ENCODE results near the gene ARHGAP21. TPM values are rescaled to one million over a fixed set of nuclear protein-coding genes. Genes with fewer than 3 reads are reported as not detected.

Gene ARHGAP21
- total RNA-seq, 3 donors from 2014 or later (not counting 1 experiment from before 2014, with no cell fraction given), result 30.9 to 45.8 (median 34.7) TPM

GRCh38 chr10:24695452-24695851, 28.2 kb downstream of the ARHGAP21 start:
- H3K9me3 ChIP-seq (ENCODE audit: control insufficient read depth, insufficient read depth, low read length), result no peaks in the 10 kb centered on the region
- H3K4me1 ChIP-seq (ENCODE audit: control insufficient read depth, insufficient read depth, low read length), result no peaks in the 10 kb centered on the region
- Mint-ChIP-seq H3K36me3 (no peaks in the 10 kb centered on the region), H3K27ac (no peak overlapping the region), H3K4me3 (no peak overlapping the region), H3K4me1 (peaks cover 0 to 15% of the 10 kb centered on the region in 2 donors), H3K9me3 (no peaks in the 10 kb centered on the region), H3K27me3 (ENCODE audit: low read depth in 2 of 2) (no peaks in the 10 kb centered on the region)
- H3K27me3 ChIP-seq (ENCODE audit: control insufficient read depth, insufficient read depth, low read length), result no peaks in the 10 kb centered on the region
- intact Hi-C loops (cut with micrococcal nuclease), result no loop called here
- H3K4me3 ChIP-seq (ENCODE audit: low read length), result no peak overlapping the region
- H3K36me3 ChIP-seq (ENCODE audit: control insufficient read depth, insufficient read depth, low read length), result no peaks in the 10 kb centered on the region
- WGBS (ENCODE audit: insufficient coverage), result 100% methylated on average over 3 of the region's 3 CpGs
- H3K27ac ChIP-seq (ENCODE audit: low read length), result no peak overlapping the region
- DNase-seq, result no peak
- ATAC-seq, result no peak
- no peak for TF ChIP-seq CTCF (IDR thresholded peaks at IDR 0.05)

GRCh38 chr10:24694086-24694485, 29.6 kb downstream of the ARHGAP21 start:
- 96% methylated on average over 5 of the region's 5 CpGs for WGBS (ENCODE audit: insufficient coverage)
- no peak for TF ChIP-seq CTCF (IDR thresholded peaks at IDR 0.05)
- Histone ChIP-seq H3K4me3 (ENCODE audit: low read length) (no peak overlapping the region), H3K27me3 (ENCODE audit: control insufficient read depth, insufficient read depth, low read length) (no peaks in the 10 kb centered on the region), H3K27ac (ENCODE audit: low read length) (no peak overlapping the region), H3K36me3 (ENCODE audit: control insufficient read depth, insufficient read depth, low read length) (no peaks in the 10 kb centered on the region), H3K9me3 (ENCODE audit: control insufficient read depth, insufficient read depth, low read length) (no peaks in the 10 kb centered on the region), H3K4me1 (ENCODE audit: control insufficient read depth, insufficient read depth, low read length) (no peaks in the 10 kb centered on the region)
- peaks cover 0 to 10% of the 10 kb centered on the region in 2 donors for H3K4me1 Mint-ChIP-seq
- intact Hi-C loops (cut with micrococcal nuclease), result no loop called here
- DNase-seq (no peak), ATAC-seq (no peak)
- H3K27ac Mint-ChIP-seq, result no peak overlapping the region
- no peaks in the 10 kb centered on the region for H3K9me3 Mint-ChIP-seq
- H3K36me3 Mint-ChIP-seq, result no peaks in the 10 kb centered on the region
- H3K4me3 Mint-ChIP-seq, result no peak overlapping the region
- no peaks in the 10 kb centered on the region for H3K27me3 Mint-ChIP-seq (ENCODE audit: low read depth in 2 of 2)

- Mint-ChIP-seq H3K27me3 (ENCODE audit: low read depth in 2 of 2) (no peaks in the 10 kb centered on the region), H3K9me3 (no peaks in the 10 kb centered on the region), H3K27ac (no peak overlapping the region), H3K4me3 (no peak overlapping the region), H3K4me1 (peaks cover 0 to 5% of the 10 kb centered on the region in 2 donors), H3K36me3 (no peaks in the 10 kb centered on the region)
- no peak overlapping the region for H3K27ac ChIP-seq (ENCODE audit: low read length)
- H3K36me3 ChIP-seq (ENCODE audit: control insufficient read depth, insufficient read depth, low read length), result no peaks in the 10 kb centered on the region
- DNase-seq (no peak), ATAC-seq (no peak)
- intact Hi-C loops (cut with micrococcal nuclease), result no loop called here
- 90% methylated on average over 2 of the region's 4 CpGs for WGBS (ENCODE audit: insufficient coverage)
- H3K4me1 ChIP-seq (ENCODE audit: control insufficient read depth, insufficient read depth, low read length), result no peaks in the 10 kb centered on the region
- TF ChIP-seq CTCF (IDR thresholded peaks at IDR 0.05), result no peak
- H3K9me3 ChIP-seq (ENCODE audit: control insufficient read depth, insufficient read depth, low read length), result no peaks in the 10 kb centered on the region
- no peak overlapping the region for H3K4me3 ChIP-seq (ENCODE audit: low read length)
- H3K27me3 ChIP-seq (ENCODE audit: control insufficient read depth, insufficient read depth, low read length), result no peaks in the 10 kb centered on the region
Measured at GRCh38 chr10:24690961-24691512, 32.6 kb downstream of the ARHGAP21 start.

GRCh38 chr10:24685958-24686540, 37.6 kb downstream of the ARHGAP21 start:
- Histone ChIP-seq H3K4me1 (ENCODE audit: control insufficient read depth, insufficient read depth, low read length) (no peaks in the 10 kb centered on the region), H3K27ac (ENCODE audit: low read length) (no peak overlapping the region), H3K36me3 (ENCODE audit: control insufficient read depth, insufficient read depth, low read length) (no peaks in the 10 kb centered on the region), H3K27me3 (ENCODE audit: control insufficient read depth, insufficient read depth, low read length) (no peaks in the 10 kb centered on the region), H3K4me3 (ENCODE audit: low read length) (no peak overlapping the region), H3K9me3 (ENCODE audit: control insufficient read depth, insufficient read depth, low read length) (no peaks in the 10 kb centered on the region)
- Mint-ChIP-seq H3K9me3 (no peaks in the 10 kb centered on the region), H3K36me3 (no peaks in the 10 kb centered on the region), H3K4me3 (no peak overlapping the region), H3K27me3 (ENCODE audit: low read depth in 2 of 2) (no peaks in the 10 kb centered on the region), H3K4me1 (no peaks in the 10 kb centered on the region), H3K27ac (no peak overlapping the region)
- DNase-seq, result no peak
- no peak for ATAC-seq
- intact Hi-C loops (cut with micrococcal nuclease), result no loop called here
- 100% methylated on average over 2 of the region's 4 CpGs for WGBS (ENCODE audit: insufficient coverage)
- TF ChIP-seq CTCF (IDR thresholded peaks at IDR 0.05), result no peak

Measured in natural killer cell (primary cell).